ENCODE measurements around the gene USH1G. TPM values are rescaled to one million over a fixed set of nuclear protein-coding genes. Genes with fewer than 3 reads are reported as not detected.

The USH1G gene
- polyA plus RNA-seq (2011; rRNA removed) (not detected in 2 replicates), polyA minus RNA-seq (2011; rRNA and poly(A)+ RNA removed) (not detected in 2 replicates)

- no peak within 1 kb of the TSS for H3K27ac ChIP-seq (ENCODE audit: low read depth, low read length)
- no peak for DNase-seq (ENCODE audit: low read depth, low spot score)
- ChIA-PET POLR2A (no interaction called here), CTCF (interaction anchor here (0.6 to 3.9 kb wide), 5 partner anchors 10 to 132 kb away, joined by 3 to 40 read pairs (median 3); no protein-coding TSS in a partner anchor)
- H3K27me3 ChIP-seq (ENCODE audit: control insufficient read depth, insufficient read depth, low read length): peaks cover 69% of the 10 kb centered on the region
- no peaks in the 10 kb centered on the region; the same call in 1 of the 2 replicates for H3K9me3 ChIP-seq (ENCODE audit: control insufficient read depth, insufficient read depth, low read length)
- H3K4me3 ChIP-seq (ENCODE audit: low read depth, low read length): peak within 1 kb of the TSS; percentile 36; the same call in 1 of the 2 replicates
- TF ChIP-seq CTCF (IDR thresholded peaks at IDR 0.05; ENCODE audit: low read depth, low read length): no peak
Observed at GRCh38 chr17:74922694-74923537, at the start of gene USH1G. Gene USH1G, minus strand, starts transcription at chr17:74923255. Its CDS starts 182 bp downstream, at chr17:74923073.

- Histone ChIP-seq H3K4me3 (ENCODE audit: low read depth, low read length) (peak within 1 kb of the TSS; percentile 55), H3K27me3 (ENCODE audit: control insufficient read depth, insufficient read depth, low read length) (peaks cover 38% of the 10 kb centered on the region), H3K9me3 (ENCODE audit: control insufficient read depth, insufficient read depth, low read length) (no peaks in the 10 kb centered on the region; the same call in 1 of the 2 replicates), H3K27ac (ENCODE audit: low read depth, low read length) (no peak within 1 kb of the TSS)
- TF ChIP-seq CTCF (IDR thresholded peaks at IDR 0.05; ENCODE audit: low read depth, low read length): no peak
- ChIA-PET CTCF (interaction anchor here (0.6 to 5.5 kb wide), 4 partner anchors 11 to 426 kb away, joined by 5 to 62 read pairs (median 8); partner anchors contain the start of gene MRPL58), POLR2A (interaction anchor here (1.5 kb wide), 1 partner anchor 40 kb away, joined by 3 read pairs; the partner anchor contains the start of gene MRPL58)
- no peak for DNase-seq (ENCODE audit: low read depth, low spot score)
Observed at GRCh38 chr17:74972107-74972972, 49.3 kb upstream of the USH1G start, which contains the start of gene HID1. Gene HID1, minus strand, starts transcription at chr17:74972759. Its CDS starts 103 bp downstream, at chr17:74972656.

- Histone ChIP-seq H3K9me3 (ENCODE audit: control insufficient read depth, insufficient read depth, low read length) (no peaks in the 10 kb centered on the region; the same call in 1 of the 2 replicates), H3K4me3 (ENCODE audit: low read depth, low read length) (no peak overlapping the region; the same call in 1 of the 2 replicates), H3K27ac (ENCODE audit: low read depth, low read length) (no peak overlapping the region), H3K27me3 (ENCODE audit: control insufficient read depth, insufficient read depth, low read length) (peaks cover 38% of the 10 kb centered on the region)
- CTCF ChIA-PET: interaction anchor here (0.6 to 5.5 kb wide), 3 partner anchors 10 to 427 kb away, joined by 5 to 62 read pairs (median 8); partner anchors contain the start of gene MRPL58
- no peak for TF ChIP-seq CTCF (IDR thresholded peaks at IDR 0.05; ENCODE audit: low read depth, low read length)
- POLR2A ChIA-PET: interaction anchor here (1.5 kb wide), 1 partner anchor 41 kb away, joined by 3 read pairs; the partner anchor contains the start of gene MRPL58
- DNase-seq (ENCODE audit: low read depth, low spot score): no peak
Observed at GRCh38 chr17:74971842-74972106, 48.7 kb upstream of the USH1G start.

GRCh38 chr17:74971069-74971841, 48.2 kb upstream of the USH1G start:
- H3K9me3 ChIP-seq (ENCODE audit: control insufficient read depth, insufficient read depth, low read length): no peaks in the 10 kb centered on the region; the same call in 1 of the 2 replicates
- H3K27me3 ChIP-seq (ENCODE audit: control insufficient read depth, insufficient read depth, low read length): peaks cover 38% of the 10 kb centered on the region
- DNase-seq (ENCODE audit: low read depth, low spot score): no peak
- CTCF ChIA-PET: interaction anchor here (0.6 to 5.5 kb wide), 3 partner anchors 10 to 427 kb away, joined by 5 to 62 read pairs (median 8); partner anchors contain the start of gene MRPL58
- no peak overlapping the region for H3K27ac ChIP-seq (ENCODE audit: low read depth, low read length)
- POLR2A ChIA-PET: interaction anchor here (1.5 kb wide), 1 partner anchor 41 kb away, joined by 3 read pairs; the partner anchor contains the start of gene MRPL58
- no peak for TF ChIP-seq CTCF (IDR thresholded peaks at IDR 0.05; ENCODE audit: low read depth, low read length)
- no peak overlapping the region for H3K4me3 ChIP-seq (ENCODE audit: low read depth, low read length)

Data from AG04450 (cell line).